ENCODE results near the gene BPIFB4.
"Not testable (repeated sequence)": the region's sequence is repeated elsewhere in the genome, so short reads cannot be mapped to it uniquely, and the experiment has no call there.

BPIFB4 gene

DNA sequence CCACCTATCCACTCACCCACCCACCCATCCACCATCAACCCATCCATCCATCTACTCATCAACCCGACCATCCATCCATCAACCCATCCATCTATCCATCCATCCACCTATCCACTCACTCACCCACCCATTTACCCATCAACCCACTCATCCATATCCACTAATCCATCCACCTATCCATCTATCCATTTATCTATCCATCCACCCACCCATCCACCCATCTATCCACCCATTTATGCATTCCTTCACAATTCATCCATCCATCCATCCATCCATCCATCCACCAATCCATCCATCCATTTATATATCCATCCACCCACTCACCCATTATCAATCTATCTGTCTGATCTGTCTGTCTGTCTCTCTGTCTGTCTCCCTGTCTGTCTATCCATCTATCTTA is 14.1 kb downstream of the BPIFB4 start:
- H3K27ac ChIP-seq: no peak overlapping the region
- H3K4me1 ChIP-seq (ENCODE audit: control insufficient read depth in 1 of 2, insufficient read depth in 1 of 2, low read depth in 1 of 2, low read length in 1 of 2): no peaks in the 10 kb centered on the region
- H3K36me3 ChIP-seq: no peaks in the 10 kb centered on the region
- no peaks in the 10 kb centered on the region for H3K27me3 ChIP-seq
- H3K4me3 ChIP-seq (ENCODE audit: low read depth in 1 of 2, low read length in 1 of 2): no peak overlapping the region
- TF ChIP-seq, protein P1, sequence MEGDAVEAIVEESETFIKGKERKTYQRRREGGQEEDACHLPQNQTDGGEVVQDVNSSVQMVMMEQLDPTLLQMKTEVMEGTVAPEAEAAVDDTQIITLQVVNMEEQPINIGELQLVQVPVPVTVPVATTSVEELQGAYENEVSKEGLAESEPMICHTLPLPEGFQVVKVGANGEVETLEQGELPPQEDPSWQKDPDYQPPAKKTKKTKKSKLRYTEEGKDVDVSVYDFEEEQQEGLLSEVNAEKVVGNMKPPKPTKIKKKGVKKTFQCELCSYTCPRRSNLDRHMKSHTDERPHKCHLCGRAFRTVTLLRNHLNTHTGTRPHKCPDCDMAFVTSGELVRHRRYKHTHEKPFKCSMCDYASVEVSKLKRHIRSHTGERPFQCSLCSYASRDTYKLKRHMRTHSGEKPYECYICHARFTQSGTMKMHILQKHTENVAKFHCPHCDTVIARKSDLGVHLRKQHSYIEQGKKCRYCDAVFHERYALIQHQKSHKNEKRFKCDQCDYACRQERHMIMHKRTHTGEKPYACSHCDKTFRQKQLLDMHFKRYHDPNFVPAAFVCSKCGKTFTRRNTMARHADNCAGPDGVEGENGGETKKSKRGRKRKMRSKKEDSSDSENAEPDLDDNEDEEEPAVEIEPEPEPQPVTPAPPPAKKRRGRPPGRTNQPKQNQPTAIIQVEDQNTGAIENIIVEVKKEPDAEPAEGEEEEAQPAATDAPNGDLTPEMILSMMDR (IDR thresholded peaks at IDR 0.05): no peak
- H3K9me3 ChIP-seq: no peaks in the 10 kb centered on the region

DNA sequence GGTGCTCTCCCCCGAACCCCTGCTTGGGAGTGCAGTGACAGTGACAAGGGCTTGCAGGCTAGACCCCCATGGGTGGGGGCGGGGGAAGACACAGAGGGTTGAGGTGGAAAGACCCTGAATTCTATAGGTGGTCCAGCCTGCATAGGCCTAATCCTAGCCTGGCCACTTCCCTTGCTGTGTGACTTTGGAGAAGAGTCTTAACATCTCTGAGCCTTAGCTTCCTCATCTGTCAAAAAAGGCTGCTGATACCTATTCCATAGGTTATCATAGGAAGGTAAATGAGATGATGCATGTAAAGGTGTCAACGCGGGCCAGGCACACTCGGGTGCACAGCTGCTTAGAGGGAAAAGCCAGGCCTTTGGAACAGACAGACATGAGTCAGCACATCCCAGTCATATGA is 15.8 kb downstream of the BPIFB4 start:
- no peaks in the 10 kb centered on the region for H3K4me1 ChIP-seq (ENCODE audit: control insufficient read depth in 1 of 2, insufficient read depth in 1 of 2, low read depth in 1 of 2, low read length in 1 of 2)
- H3K27ac ChIP-seq: no peak overlapping the region
- H3K36me3 ChIP-seq: no peaks in the 10 kb centered on the region
- H3K4me3 ChIP-seq (ENCODE audit: low read depth in 1 of 2, low read length in 1 of 2): no peak overlapping the region
- H3K27me3 ChIP-seq: no peaks in the 10 kb centered on the region
- H3K9me3 ChIP-seq: no peaks in the 10 kb centered on the region
- TF ChIP-seq, protein P1 (IDR thresholded peaks at IDR 0.05): no peak

DNA sequence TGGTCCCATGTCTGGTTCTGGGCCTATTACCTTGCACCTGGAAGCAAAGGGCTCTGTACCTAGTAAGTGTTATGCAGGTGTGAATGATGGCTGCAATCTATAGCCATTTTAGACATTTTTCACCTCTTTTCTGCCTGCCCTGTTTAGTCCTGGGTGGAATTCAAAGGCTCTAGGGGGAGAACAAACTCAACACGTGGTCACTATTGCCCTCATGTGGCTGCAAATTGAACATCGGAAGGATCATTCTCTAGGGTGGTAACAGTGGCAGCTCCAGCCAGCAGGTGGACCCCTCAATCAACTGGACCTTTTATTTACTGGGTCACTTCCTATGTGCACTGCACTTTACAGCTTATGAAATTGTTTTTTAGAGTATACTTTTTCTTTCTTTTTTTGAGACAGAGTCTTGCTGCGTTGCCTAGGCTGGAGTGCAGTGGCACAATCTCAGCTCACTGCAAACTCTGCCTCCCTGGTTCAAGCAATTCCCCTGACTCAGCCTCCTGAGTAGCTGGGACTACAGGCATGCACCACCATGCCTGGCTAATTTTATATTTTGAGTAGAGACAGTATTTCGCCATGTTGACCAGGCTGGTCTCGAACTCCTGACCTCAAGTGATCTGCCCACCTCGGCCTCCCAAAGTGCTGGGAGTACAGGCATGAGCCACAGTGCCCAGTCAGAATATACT is 16.6 kb downstream of the BPIFB4 start:
- H3K27ac ChIP-seq; H3K27me3 ChIP-seq; H3K9me3 ChIP-seq; H3K4me1 ChIP-seq (ENCODE audit: control insufficient read depth in 1 of 2, insufficient read depth in 1 of 2, low read depth in 1 of 2, low read length in 1 of 2); H3K36me3 ChIP-seq; H3K4me3 ChIP-seq (ENCODE audit: low read depth in 1 of 2, low read length in 1 of 2): not testable (repeated sequence)

DNA sequence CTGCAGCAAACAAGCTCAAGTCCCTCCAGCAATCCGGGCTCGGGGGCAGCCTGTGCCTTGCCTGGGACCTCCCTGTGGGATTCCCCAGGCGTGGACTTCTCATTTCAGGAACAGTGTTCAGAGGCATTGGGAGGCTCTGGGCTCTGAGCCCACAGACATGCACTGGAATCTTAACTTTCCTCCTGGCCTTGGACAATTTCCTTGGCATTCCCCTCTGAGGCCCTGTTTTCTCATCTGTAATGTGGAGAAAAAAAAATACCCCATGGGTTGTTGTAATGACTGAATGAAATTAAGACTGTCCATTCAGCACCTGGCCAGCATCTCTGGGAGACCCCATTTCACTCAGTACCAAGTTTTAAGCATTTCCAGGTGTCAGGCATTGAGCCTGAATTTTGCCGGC is 17.6 kb downstream of the BPIFB4 start:
- Histone ChIP-seq H3K4me1 (ENCODE audit: control insufficient read depth in 1 of 2, insufficient read depth in 1 of 2, low read depth in 1 of 2, low read length in 1 of 2) (no peaks in the 10 kb centered on the region), H3K27ac (no peak overlapping the region), H3K36me3 (no peaks in the 10 kb centered on the region), H3K4me3 (ENCODE audit: low read depth in 1 of 2, low read length in 1 of 2) (no peak overlapping the region), H3K9me3 (no peaks in the 10 kb centered on the region), H3K27me3 (no peaks in the 10 kb centered on the region)
- TF ChIP-seq, protein P1 (IDR thresholded peaks at IDR 0.05): no peak

DNA sequence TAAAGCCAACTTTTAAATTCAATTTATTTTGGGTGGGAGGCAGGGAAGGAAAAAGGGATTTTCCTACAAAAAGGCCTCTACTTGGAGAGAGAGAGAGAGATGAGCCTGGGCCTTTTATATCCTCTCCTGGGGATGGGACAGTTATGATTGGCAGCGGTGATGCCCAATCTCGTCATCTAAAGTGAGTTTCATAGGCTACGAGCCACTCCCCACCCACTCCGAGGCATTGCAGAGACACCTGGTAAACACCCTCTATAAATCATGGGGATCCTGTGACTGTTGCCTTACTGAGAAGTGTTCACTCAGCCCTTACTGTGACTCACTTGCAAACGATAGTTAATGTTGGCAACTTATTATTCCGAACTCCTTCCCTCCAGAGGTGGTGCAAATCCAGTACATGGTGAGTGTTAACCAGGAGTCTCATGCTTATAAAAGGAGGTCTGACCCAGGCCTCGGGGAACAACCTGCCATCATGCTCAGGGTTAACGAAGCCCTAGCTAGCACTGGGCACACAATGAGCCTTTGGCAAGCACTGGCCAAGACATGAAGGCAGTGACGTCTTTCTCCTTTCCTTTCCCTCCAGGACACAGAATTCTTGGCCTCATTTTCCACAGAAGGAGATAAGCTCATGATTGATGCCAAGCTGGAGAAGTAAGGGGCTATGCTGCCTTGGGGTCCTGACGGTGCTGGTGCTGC is 20.5 kb downstream of the BPIFB4 start:
- H3K9me3 ChIP-seq: no peaks in the 10 kb centered on the region
- H3K4me1 ChIP-seq (ENCODE audit: control insufficient read depth in 1 of 2, insufficient read depth in 1 of 2, low read depth in 1 of 2, low read length in 1 of 2): no peaks in the 10 kb centered on the region
- no peak overlapping the region for H3K4me3 ChIP-seq (ENCODE audit: low read depth in 1 of 2, low read length in 1 of 2)
- no peaks in the 10 kb centered on the region for H3K36me3 ChIP-seq
- no peaks in the 10 kb centered on the region for H3K27me3 ChIP-seq
- H3K27ac ChIP-seq: no peak overlapping the region
- TF ChIP-seq, protein P1 (IDR thresholded peaks at IDR 0.05): no peak

DNA sequence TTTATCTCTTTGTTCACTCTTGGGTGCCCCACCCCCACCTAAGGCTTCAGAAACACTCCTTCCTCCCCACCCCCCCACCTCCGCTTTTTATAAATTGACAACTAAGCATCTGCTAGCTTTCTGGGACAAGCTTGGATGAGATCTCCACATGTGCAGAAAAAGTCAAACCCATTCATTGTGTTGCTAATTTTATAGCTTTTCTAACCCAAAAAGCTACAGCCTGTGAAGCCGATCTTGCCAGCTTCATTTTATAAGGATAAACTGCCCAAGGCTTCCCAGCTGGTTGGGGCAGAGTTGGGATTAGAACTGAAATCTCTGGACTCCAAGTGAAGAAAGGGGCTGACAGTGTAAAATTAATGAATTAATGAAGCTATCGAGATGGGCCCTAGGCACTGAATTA is 24.1 kb downstream of the BPIFB4 start:
- no peaks in the 10 kb centered on the region for H3K27me3 ChIP-seq
- TF ChIP-seq, protein P1 (IDR thresholded peaks at IDR 0.05): no peak
- no peaks in the 10 kb centered on the region for H3K9me3 ChIP-seq
- no peaks in the 10 kb centered on the region for H3K4me1 ChIP-seq (ENCODE audit: control insufficient read depth in 1 of 2, insufficient read depth in 1 of 2, low read depth in 1 of 2, low read length in 1 of 2)
- no peaks in the 10 kb centered on the region for H3K36me3 ChIP-seq
- H3K27ac ChIP-seq: no peak overlapping the region
- no peak overlapping the region for H3K4me3 ChIP-seq (ENCODE audit: low read depth in 1 of 2, low read length in 1 of 2)
